Measurements from ENCODE around the gene TASOR.

- TF ChIP-seq GATA2 (IDR thresholded peaks at IDR 0.05; ENCODE audit: low read depth, low read length) (no peak), GATA3 (IDR thresholded peaks at IDR 0.05; ENCODE audit: low read depth, low read length) (no peak)
Observed at GRCh38 chr3:56664823-56665222, 18.2 kb downstream of the TASOR start.
